GM12878 (cell line): ENCODE measurements around the gene RAP1A. TPM values are rescaled to one million over a fixed set of nuclear protein-coding genes. Genes with fewer than 3 reads are reported as not detected.

ENCODE experiments used
- ATAC-seq: fragments of 200-7000 bp; cut with Tn5 transposase; 3 replicates; pipeline ENCODE4 v1.9.1; 2020; ENCODE audit warnings: mild to moderate bottlenecking, moderate library complexity
- BruUV-seq: library from RNA; stranded (reverse); fragments of 400-500 nt; replicated peaks from 2 replicates; lab custom pipeline; 2021; lab: Mats Ljungman, UMichigan
- CTCF ChIA-PET: fragments of 300-600 bp; sonication (Branson Sonifier 250); formaldehyde crosslinking; extraction: SDS; loops from one replicate; lab custom pipeline; 2021; ENCODE audit warnings: inconsistent platforms; lab: Yijun Ruan, JAX
- POLR2A ChIA-PET: fragments of 350-600 bp; formaldehyde crosslinking; extraction: SDS; loops from one replicate; lab custom pipeline; 2021; ENCODE audit warnings: inconsistent platforms; lab: Charles Lee
- RAD21 ChIA-PET: fragments of 300-600 bp; sonication (Branson Sonifier 250); formaldehyde crosslinking; loops from one replicate; lab custom pipeline; 2023; ENCODE audit warnings: antibody characterized with exemption; ENCODE audit not compliant: unreplicated experiment; lab: Charles Lee
- SMC1A ChIA-PET: fragments of 300-600 bp; sonication (Branson Sonifier 250); formaldehyde crosslinking; loops from one replicate; lab custom pipeline; 2023; ENCODE audit not compliant: unreplicated experiment, uncharacterized antibody; lab: Charles Lee
- DNase-seq: peaks from one replicate; pipeline ENCODE4 v3.0.0-alpha.2; 2011; ENCODE audit warnings: low read depth, low spot score
- FAIRE-seq: peaks from 3 replicates; lab custom pipeline; 2011; peaks lifted over from hg19 to GRCh38; lab: Jason Lieb, UNC
- H2AFZ ChIP-seq: 2 replicates; pipeline ENCODE4 v1.6.0; 2011; ENCODE audit warnings: low read depth, low read length, control low read depth; ENCODE audit not compliant: control insufficient read depth
- H3K27ac ChIP-seq: 2 replicates; pipeline ENCODE4 v1.5.1; 2011; ENCODE audit warnings: control low read depth; ENCODE audit not compliant: control insufficient read depth, insufficient read depth
- H3K27me3 ChIP-seq, 2 experiments: replicated peaks in 1 of 2; 2 replicates each; pipeline versions ENCODE4 v1.6.0 to v1.6.1; 2011; ENCODE audit warnings: low read length in 1 of 2; ENCODE audit not compliant: control insufficient read depth in 2 of 2, insufficient read depth in 2 of 2
- H3K36me3 ChIP-seq, 2 experiments: 2 replicates each; pipeline ENCODE4 v1.5.1; 2011; ENCODE audit warnings: low read length in 1 of 2; ENCODE audit not compliant: control insufficient read depth in 2 of 2, insufficient read depth in 2 of 2
- H3K4me1 ChIP-seq: 2 replicates; pipeline ENCODE4 v1.6.1; 2011; ENCODE audit warnings: mild to moderate bottlenecking, low read length, moderate library complexity, mixed read lengths; ENCODE audit not compliant: control insufficient read depth, insufficient read depth
- H3K4me2 ChIP-seq: 2 replicates; pipeline ENCODE4 v1.6.0; 2011; ENCODE audit warnings: control low read depth; ENCODE audit not compliant: control insufficient read depth, insufficient read depth
- H3K4me3 ChIP-seq: fragments of 200-600 bp; sonication (generic); 2 replicates; pipeline ENCODE4 v1.5.1; 2016
- H3K79me2 ChIP-seq: 2 replicates; pipeline ENCODE4 v1.6.0; 2011; ENCODE audit warnings: low read length; ENCODE audit not compliant: control insufficient read depth, insufficient read depth
- H3K9ac ChIP-seq: 2 replicates; pipeline ENCODE4 v1.8.0; 2011; ENCODE audit warnings: low read length, control low read depth, mixed read lengths; ENCODE audit not compliant: control insufficient read depth, insufficient read depth
- H3K9me3 ChIP-seq: replicated peaks from 3 replicates; pipeline ENCODE4 v1.5.1; 2011; ENCODE audit warnings: mild to moderate bottlenecking, low read length; ENCODE audit not compliant: control insufficient read depth, insufficient read depth
- H4K20me1 ChIP-seq: 2 replicates; pipeline ENCODE4 v1.6.0; 2011; ENCODE audit not compliant: control insufficient read depth, insufficient read depth
- CREB1 ChIP-seq: IDR thresholded peaks from 2 replicates; pipeline ENCODE4 v1.6.1; 2012; ENCODE audit warnings: low read depth, mild to moderate bottlenecking, inconsistent platforms
- EP300 ChIP-seq, 2 experiments: fragments of 150-350 bp in 1 of 2; IDR thresholded peaks; 2 replicates each; pipeline ENCODE4 v1.6.1; 2011 to 2012; ENCODE audit warnings: low read depth in 2 of 2, low read length in 2 of 2, borderline replicate concordance in 1 of 2, improper control_type of control experiment in 1 of 2, inconsistent platforms in 1 of 2; ENCODE audit not compliant: control insufficient read depth in 1 of 2
- WGBS: methylation state at CpG from one replicate; pipeline ENCODE4 v1.1.6; 2016; ENCODE audit warnings: low lambda C conversion rate; ENCODE audit not compliant: insufficient replicate concordance, insufficient coverage; ENCODE audit errors: missing lambda C conversion rate; 5-methylcytosine and 5-hydroxymethylcytosine counted together
- in situ Hi-C: fragments of 300-500 bp; cut with MboI; formaldehyde crosslinking; loops from 9 replicates; pipeline ENCODE4 v1.14.3; 2018; ENCODE audit warnings: mixed read lengths
- intact Hi-C: fragments of 100-400 bp; cut with micrococcal nuclease; formaldehyde crosslinking; loops from one replicate; pipeline ENCODE4 v1.14.2; 2022; ENCODE audit not compliant: unreplicated experiment
- polyA plus RNA-seq, 11 experiments: library from polyadenylated mRNA; depleted of rRNA in 4 of 11; unstranded in 6 of 11; stranded (reverse) in 5 of 11; fragments of >200 nt; fragmentation: Nextera tagmentation in 4 of 11; fragmentation: Illumina TruSeq in 1 of 11; extraction: Ambion mirVana in 4 of 11; extraction: Trizol in 1 of 11; gene quantifications; 1 replicate in 1 of 11; 2 replicates in 10 of 11; pipeline versions ENCODE4 v1.2.1 to v1.2.3, GENCODE V29; 2011 to 2016; ENCODE audit warnings: inconsistent platforms in 2 of 11, missing spikeins in 2 of 11, low read depth in 1 of 11
- total RNA-seq, 4 experiments: library from RNA; depleted of rRNA in 3 of 4; stranded (reverse); fragments of >200 nt in 3 of 4; fragmentation: Illumina TruSeq in 1 of 4; extraction: Trizol in 1 of 4; gene quantifications; 2 replicates each; pipeline versions ENCODE4 v1.2.1 to v1.2.3, GENCODE V29; 2013 to 2021
- TF ChIP-seq, protein P1 (sequence below): IDR thresholded peaks from 2 replicates; pipeline ENCODE4 v1.6.1; 2011; ENCODE audit warnings: borderline replicate concordance, low read depth, mild to moderate bottlenecking, moderate library complexity, low read length; ENCODE audit not compliant: insufficient read depth, poor library complexity, severe bottlenecking
- TF ChIP-seq, protein P2 (sequence below): IDR thresholded peaks from 2 replicates; pipeline ENCODE4 v1.6.1; 2012; ENCODE audit warnings: mild to moderate bottlenecking, low read depth, low read length
- TF ChIP-seq, protein P3 (sequence below): IDR thresholded peaks from 2 replicates; pipeline ENCODE4 v1.6.1; 2011; ENCODE audit warnings: borderline replicate concordance, low read depth, mild to moderate bottlenecking, moderate library complexity, mixed read lengths, low read length; ENCODE audit not compliant: insufficient read depth; ENCODE audit errors: extremely low read length

RAP1A gene
- total and polyA plus RNA-seq, 10 of the 15 experiments (the other 5 are each of a cell fraction or from before 2014, with no cell fraction given), result 38.4 to 213 (median 86.0) TPM

DNA sequence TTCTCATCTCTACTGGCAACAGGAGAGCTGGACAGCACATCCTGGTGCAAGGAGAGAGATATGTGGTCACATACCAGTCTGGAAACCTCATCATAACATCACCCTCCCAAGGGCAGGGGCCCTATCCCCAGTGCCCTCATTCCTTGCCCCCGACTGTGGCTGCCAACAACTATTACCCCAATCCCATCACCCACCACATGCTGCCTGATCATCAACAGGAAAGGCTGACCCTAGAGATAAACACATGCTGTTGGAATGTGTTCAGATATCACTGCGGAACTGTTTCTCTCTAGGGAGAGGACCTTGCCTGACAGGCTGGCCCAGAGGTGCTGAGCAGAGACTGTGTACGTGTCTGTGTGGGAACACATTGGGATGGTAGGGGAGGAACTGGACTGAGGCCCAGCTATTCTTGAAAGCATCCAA, 124.1 kb downstream of the RAP1A start:
- TF ChIP-seq, protein P1, sequence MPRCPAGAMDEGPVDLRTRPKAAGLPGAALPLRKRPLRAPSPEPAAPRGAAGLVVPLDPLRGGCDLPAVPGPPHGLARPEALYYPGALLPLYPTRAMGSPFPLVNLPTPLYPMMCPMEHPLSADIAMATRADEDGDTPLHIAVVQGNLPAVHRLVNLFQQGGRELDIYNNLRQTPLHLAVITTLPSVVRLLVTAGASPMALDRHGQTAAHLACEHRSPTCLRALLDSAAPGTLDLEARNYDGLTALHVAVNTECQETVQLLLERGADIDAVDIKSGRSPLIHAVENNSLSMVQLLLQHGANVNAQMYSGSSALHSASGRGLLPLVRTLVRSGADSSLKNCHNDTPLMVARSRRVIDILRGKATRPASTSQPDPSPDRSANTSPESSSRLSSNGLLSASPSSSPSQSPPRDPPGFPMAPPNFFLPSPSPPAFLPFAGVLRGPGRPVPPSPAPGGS, result no peak
- TF ChIP-seq EP300 (IDR thresholded peaks at IDR 0.05; ENCODE audit: borderline replicate concordance in 1 of 2, control insufficient read depth in 1 of 2, low read depth in 2 of 2, low read length in 2 of 2) (no peak), CREB1 (no peak)
- TF ChIP-seq, protein P2, sequence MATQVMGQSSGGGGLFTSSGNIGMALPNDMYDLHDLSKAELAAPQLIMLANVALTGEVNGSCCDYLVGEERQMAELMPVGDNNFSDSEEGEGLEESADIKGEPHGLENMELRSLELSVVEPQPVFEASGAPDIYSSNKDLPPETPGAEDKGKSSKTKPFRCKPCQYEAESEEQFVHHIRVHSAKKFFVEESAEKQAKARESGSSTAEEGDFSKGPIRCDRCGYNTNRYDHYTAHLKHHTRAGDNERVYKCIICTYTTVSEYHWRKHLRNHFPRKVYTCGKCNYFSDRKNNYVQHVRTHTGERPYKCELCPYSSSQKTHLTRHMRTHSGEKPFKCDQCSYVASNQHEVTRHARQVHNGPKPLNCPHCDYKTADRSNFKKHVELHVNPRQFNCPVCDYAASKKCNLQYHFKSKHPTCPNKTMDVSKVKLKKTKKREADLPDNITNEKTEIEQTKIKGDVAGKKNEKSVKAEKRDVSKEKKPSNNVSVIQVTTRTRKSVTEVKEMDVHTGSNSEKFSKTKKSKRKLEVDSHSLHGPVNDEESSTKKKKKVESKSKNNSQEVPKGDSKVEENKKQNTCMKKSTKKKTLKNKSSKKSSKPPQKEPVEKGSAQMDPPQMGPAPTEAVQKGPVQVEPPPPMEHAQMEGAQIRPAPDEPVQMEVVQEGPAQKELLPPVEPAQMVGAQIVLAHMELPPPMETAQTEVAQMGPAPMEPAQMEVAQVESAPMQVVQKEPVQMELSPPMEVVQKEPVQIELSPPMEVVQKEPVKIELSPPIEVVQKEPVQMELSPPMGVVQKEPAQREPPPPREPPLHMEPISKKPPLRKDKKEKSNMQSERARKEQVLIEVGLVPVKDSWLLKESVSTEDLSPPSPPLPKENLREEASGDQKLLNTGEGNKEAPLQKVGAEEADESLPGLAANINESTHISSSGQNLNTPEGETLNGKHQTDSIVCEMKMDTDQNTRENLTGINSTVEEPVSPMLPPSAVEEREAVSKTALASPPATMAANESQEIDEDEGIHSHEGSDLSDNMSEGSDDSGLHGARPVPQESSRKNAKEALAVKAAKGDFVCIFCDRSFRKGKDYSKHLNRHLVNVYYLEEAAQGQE, result no peak
- TF ChIP-seq, protein P3, sequence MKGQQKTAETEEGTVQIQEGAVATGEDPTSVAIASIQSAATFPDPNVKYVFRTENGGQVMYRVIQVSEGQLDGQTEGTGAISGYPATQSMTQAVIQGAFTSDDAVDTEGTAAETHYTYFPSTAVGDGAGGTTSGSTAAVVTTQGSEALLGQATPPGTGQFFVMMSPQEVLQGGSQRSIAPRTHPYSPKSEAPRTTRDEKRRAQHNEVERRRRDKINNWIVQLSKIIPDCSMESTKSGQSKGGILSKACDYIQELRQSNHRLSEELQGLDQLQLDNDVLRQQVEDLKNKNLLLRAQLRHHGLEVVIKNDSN, result no peak
- POLR2A ChIA-PET, result interaction anchor here (0.6 to 1.7 kb wide), 2 partner anchors 10 to 26 kb away, joined by 3 to 4 read pairs; no protein-coding TSS in a partner anchor
- Histone ChIP-seq H3K27me3 (peaks cover 0 to 6% of the 10 kb centered on the region in 2 experiments; a peak in 1 of 4 replicates), H3K79me2 (no peaks in the 10 kb centered on the region), H3K9me3 (no peaks in the 10 kb centered on the region), H3K4me1 (peaks cover 5% of the 10 kb centered on the region; the same call in 1 of the 2 replicates), H4K20me1 (no peaks in the 10 kb centered on the region), H3K27ac (no peak overlapping the region), H3K4me3 (no peak overlapping the region), H3K36me3 (no peaks in the 10 kb centered on the region), H2AFZ (no peak overlapping the region), H3K4me2 (no peak overlapping the region), H3K9ac (no peak overlapping the region)
- RAD21 ChIA-PET, result interaction anchor here (6.7 kb wide), 1 partner anchor 236 kb away, joined by 51 read pairs; no protein-coding TSS in a partner anchor
- SMC1A ChIA-PET, result interaction anchor here (1.1 to 12.9 kb wide), 5 partner anchors 24 to 261 kb away, joined by 4 to 123 read pairs (median 8); no protein-coding TSS in a partner anchor
- DNase-seq (no peak), ATAC-seq (no peak), FAIRE-seq (no peak)
- intact Hi-C loops (no loop called here), in situ Hi-C loops (no loop called here)
- 45% methylated on average over 3 of the region's 3 CpGs for WGBS
- CTCF ChIA-PET, result interaction anchor here (0.6 to 12.7 kb wide), 8 partner anchors 8 to 713 kb away, joined by 3 to 135 read pairs (median 11); no protein-coding TSS in a partner anchor
- BruUV-seq, result no TSS peak
